Osteocyte (in vitro differentiated cells): Measurements from ENCODE around the gene TNIP1. TPM values are rescaled to one million over a fixed set of nuclear protein-coding genes. Genes with fewer than 3 reads are reported as not detected.

Experiments used
- DNase-seq: peaks from one replicate; pipeline ENCODE4 v3.0.0; 2021; ENCODE audit warnings: mixed read lengths; ENCODE audit not compliant: unreplicated experiment; ENCODE audit errors: extremely low spot score
- H3K27ac Mint-ChIP-seq: one replicate; pipeline ENCODE4 v1.8.0; 2021; ENCODE audit warnings: mild to moderate bottlenecking, mixed read lengths; ENCODE audit not compliant: unreplicated experiment
- H3K27me3 Mint-ChIP-seq: one replicate; pipeline ENCODE4 v1.8.0; 2021; ENCODE audit warnings: mixed read lengths; ENCODE audit not compliant: unreplicated experiment
- H3K36me3 Mint-ChIP-seq: one replicate; pipeline ENCODE4 v1.8.0; 2021; ENCODE audit warnings: mixed read lengths; ENCODE audit not compliant: unreplicated experiment
- H3K4me1 Mint-ChIP-seq: one replicate; pipeline ENCODE4 v1.8.0; 2021; ENCODE audit warnings: mixed read lengths; ENCODE audit not compliant: unreplicated experiment
- H3K4me3 Mint-ChIP-seq: one replicate; pipeline ENCODE4 v1.8.0; 2021; ENCODE audit warnings: mild to moderate bottlenecking, moderate library complexity, mixed read lengths; ENCODE audit not compliant: unreplicated experiment
- H3K9me3 Mint-ChIP-seq: one replicate; pipeline ENCODE4 v1.8.0; 2021; ENCODE audit warnings: mixed read lengths; ENCODE audit not compliant: unreplicated experiment
- total RNA-seq: library from RNA; stranded (reverse); gene quantifications from 2 replicates; pipeline ENCODE4 v1.2.1, GENCODE V29; 2021
- TF ChIP-seq, protein P1 (sequence below): fragments of 200-600 bp; sonication (generic); IDR thresholded peaks from 2 replicates; pipeline ENCODE4 v1.5.0; 2021; ENCODE audit warnings: antibody characterized with exemption, mild to moderate bottlenecking, moderate library complexity

TNIP1 gene
- total RNA-seq, 1 donor from 2014 or later: 85.5 TPM

- no peak for DNase-seq
- Mint-ChIP-seq H3K27ac (peak overlapping the region; percentile 65), H3K4me3 (peak overlapping the region; percentile 50), H3K4me1 (peaks cover 16% of the 10 kb centered on the region), H3K27me3 (no peaks in the 10 kb centered on the region), H3K36me3 (peaks cover 57% of the 10 kb centered on the region), H3K9me3 (no peaks in the 10 kb centered on the region)
- TF ChIP-seq, protein P1, sequence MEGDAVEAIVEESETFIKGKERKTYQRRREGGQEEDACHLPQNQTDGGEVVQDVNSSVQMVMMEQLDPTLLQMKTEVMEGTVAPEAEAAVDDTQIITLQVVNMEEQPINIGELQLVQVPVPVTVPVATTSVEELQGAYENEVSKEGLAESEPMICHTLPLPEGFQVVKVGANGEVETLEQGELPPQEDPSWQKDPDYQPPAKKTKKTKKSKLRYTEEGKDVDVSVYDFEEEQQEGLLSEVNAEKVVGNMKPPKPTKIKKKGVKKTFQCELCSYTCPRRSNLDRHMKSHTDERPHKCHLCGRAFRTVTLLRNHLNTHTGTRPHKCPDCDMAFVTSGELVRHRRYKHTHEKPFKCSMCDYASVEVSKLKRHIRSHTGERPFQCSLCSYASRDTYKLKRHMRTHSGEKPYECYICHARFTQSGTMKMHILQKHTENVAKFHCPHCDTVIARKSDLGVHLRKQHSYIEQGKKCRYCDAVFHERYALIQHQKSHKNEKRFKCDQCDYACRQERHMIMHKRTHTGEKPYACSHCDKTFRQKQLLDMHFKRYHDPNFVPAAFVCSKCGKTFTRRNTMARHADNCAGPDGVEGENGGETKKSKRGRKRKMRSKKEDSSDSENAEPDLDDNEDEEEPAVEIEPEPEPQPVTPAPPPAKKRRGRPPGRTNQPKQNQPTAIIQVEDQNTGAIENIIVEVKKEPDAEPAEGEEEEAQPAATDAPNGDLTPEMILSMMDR: no peak
Measured at GRCh38 chr5:151038412-151038745, 42.5 kb downstream of the TNIP1 start.

DNA sequence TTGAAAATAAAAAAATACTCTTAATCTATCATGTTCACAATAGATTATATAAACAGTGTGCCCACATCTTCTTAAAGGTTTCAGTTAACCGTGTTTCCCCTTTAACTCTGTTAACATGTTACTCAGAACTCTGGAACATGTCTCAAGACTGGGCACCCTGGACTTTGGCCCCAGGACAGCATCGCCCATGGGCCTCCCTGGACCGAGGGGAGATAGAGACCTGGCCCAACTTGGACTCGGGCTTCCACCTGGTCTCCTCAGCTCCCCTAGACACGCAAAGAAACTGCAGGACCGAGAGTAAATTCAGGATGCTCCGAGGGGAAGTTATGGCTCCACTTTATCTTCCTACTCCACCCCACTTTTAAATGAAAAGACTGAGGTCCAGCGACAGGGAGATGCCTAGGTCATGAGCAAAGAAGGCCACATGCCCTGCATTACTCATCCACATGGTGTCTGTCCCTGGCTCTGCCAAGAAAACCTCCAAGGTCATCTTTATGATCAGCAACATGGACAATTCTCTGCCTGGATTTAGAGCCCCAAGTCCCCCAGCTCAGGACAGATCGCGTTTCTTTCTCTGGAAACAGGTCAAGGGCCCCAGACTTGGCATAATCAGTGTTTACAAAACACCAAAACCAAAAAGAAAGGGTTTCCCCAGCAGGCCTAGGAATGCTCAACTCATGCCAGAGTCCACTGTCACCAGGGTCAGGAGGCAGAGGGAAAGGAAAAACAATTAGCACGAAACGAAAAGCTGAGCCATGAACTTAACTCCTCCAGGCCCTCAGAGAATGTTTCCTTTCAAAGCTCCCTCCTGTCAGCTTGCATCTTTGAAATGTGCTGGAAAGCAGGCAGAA, 43.0 kb downstream of the TNIP1 start:
- TF ChIP-seq, protein P1: no peak
- no peak overlapping the region for H3K4me3 Mint-ChIP-seq
- no peaks in the 10 kb centered on the region for H3K9me3 Mint-ChIP-seq
- H3K36me3 Mint-ChIP-seq: peaks cover 53% of the 10 kb centered on the region
- H3K27me3 Mint-ChIP-seq: no peaks in the 10 kb centered on the region
- H3K27ac Mint-ChIP-seq: peak overlapping the region; percentile 79
- peaks cover 16% of the 10 kb centered on the region for H3K4me1 Mint-ChIP-seq
- DNase-seq: no peak

- TF ChIP-seq, protein P1: no peak
- Mint-ChIP-seq H3K4me1 (peaks cover 16% of the 10 kb centered on the region), H3K4me3 (no peak overlapping the region), H3K36me3 (peaks cover 55% of the 10 kb centered on the region), H3K27ac (no peak overlapping the region), H3K27me3 (no peaks in the 10 kb centered on the region), H3K9me3 (no peaks in the 10 kb centered on the region)
- no peak for DNase-seq
Measured at GRCh38 chr5:151036556-151036955, 44.3 kb downstream of the TNIP1 start.

DNA sequence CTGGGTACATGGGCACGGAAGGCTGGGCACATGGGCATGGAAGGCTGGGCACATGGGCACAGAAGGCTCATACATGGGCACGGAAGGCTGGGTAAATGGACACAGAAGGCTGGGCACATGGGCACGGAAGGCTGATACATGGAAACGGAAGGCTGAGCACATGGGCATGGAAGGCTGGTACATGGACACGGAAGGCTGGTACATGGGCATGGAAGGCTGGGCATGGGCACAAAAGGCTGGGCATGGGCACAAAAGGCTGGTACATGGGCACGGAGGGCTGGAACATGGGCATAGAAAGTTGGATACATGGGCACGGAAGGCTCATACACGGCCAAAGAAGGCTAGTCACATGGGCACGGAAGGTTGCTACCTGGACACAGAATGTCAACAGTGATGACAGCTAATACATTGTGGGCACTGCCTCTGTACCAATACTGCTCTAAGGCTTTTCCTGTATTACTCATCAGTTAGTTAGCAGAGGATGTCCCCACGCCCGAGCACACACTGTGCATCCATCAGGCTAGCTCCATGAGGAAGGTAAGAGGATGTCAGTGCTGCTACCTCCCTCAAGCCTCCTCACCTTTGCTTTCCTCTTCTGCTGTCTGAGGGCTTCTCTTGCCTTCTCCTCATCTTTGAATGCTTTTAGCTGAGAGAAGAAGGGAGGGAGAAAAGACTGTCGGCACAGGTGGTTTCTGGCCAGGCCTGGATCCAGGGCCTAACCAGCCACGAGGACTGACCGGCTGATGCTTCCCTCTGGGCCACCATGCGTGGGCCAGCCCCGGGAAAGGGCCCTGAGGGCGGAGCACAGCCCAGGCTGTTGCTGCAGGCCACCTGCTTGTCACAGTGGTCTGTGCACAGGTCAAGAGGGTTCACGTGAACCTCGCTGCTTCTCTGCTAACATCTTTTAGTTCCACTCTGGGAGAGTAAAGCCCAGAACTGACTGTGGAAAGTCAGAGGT, 46.1 kb downstream of the TNIP1 start:
- TF ChIP-seq, protein P1: no peak
- no peaks in the 10 kb centered on the region for H3K27me3 Mint-ChIP-seq
- H3K27ac Mint-ChIP-seq: no peak overlapping the region
- no peaks in the 10 kb centered on the region for H3K9me3 Mint-ChIP-seq
- DNase-seq: no peak
- H3K4me3 Mint-ChIP-seq: no peak overlapping the region
- peaks cover 58% of the 10 kb centered on the region for H3K36me3 Mint-ChIP-seq
- H3K4me1 Mint-ChIP-seq: peaks cover 16% of the 10 kb centered on the region
